ENCODE data around the gene EIF4EBP3. TPM values are rescaled to one million over a fixed set of nuclear protein-coding genes. Genes with fewer than 3 reads are reported as not detected.

Gene EIF4EBP3
- 10 to 100 TPM in 1 of 2 donors, 1 to 10 TPM in 1; 5.4 to 14.2 TPM for total RNA-seq
- polyA plus RNA-seq, result 10 to 100 TPM; 27.8 to 37.5 TPM
- long read RNA-seq, donor 1, partial matches to known transcripts, result 0 of 1 reads
- long read RNA-seq, donor 1, other reads (novel, unspliced or antisense), result 0 of 1 reads
- long read RNA-seq, donor 2, partial matches to known transcripts, result 2 of 2 reads
- long read RNA-seq, donor 2, other reads (novel, unspliced or antisense), result 0 of 2 reads

DNA sequence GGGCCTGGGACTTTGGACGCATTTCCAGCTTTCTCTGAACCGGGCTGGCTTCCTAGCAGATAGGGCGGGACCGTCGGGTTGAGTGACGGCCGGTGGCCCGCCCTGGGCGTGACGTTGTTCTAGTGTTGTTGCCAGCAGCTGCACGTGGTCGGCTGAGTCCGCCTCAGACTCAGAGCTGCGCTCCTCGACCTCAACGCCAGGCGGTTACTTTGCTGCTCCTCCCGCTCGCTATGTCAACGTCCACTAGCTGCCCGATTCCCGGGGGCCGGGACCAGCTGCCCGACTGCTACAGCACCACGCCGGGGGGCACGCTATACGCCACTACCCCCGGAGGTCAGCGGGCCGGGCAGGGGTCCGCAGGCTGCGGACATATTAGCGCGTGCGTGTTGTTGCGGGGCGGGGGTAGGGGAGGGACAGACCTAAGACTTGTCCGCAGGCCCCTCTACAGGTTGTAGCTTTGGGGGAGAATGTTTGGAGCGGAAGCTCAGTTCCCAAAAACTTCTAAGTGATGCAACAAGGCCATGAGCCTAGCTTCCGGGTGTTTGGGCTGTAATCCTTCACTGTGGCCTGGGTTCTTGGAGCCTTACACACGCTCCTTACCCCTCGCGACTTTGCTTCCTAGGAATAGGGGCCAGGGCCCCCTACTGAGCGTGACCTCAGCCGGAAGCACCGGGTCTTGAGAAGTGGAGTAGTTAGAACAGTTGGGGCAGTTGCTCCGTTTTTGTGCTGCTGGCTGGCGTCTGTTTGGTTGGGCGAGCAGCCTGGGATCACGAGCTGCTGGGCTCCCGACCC, at the start of gene EIF4EBP3:
Gene EIF4EBP3, plus strand, starts transcription at position 155 of the 792 bp plus-strand sequence. Its CDS starts 76 bp downstream, at position 231.
- ATAC-seq (ENCODE audit: low FRiP score) (peak; percentile 98), DNase-seq (peak; percentile 99)
- H3K27me3 ChIP-seq (ENCODE audit: control insufficient read depth in 1 of 2, insufficient read depth in 2 of 2, low read length in 1 of 2), result no peaks in the 10 kb centered on the region
- no peaks in the 10 kb centered on the region for H3K9me3 ChIP-seq (ENCODE audit: control insufficient read depth, low read length)
- intact Hi-C loops (cut with DNase I), result loop anchor here in 1 of 2 donors (1.0 to 5.0 kb wide), 3 partner anchors 14 to 145 kb away; partner anchors contain the start of genes ANKHD1 and TMCO6
- 0 to 1% methylated on average over 51 to 52 of the region's 52 CpGs for WGBS, 2 donors
- H3K27ac ChIP-seq (ENCODE audit: low read depth in 1 of 2, low read length in 2 of 2), result peak within 1 kb of the TSS; percentile 65 to 83
- H3K4me1 ChIP-seq (ENCODE audit: control insufficient read depth in 1 of 2, insufficient read depth in 2 of 2, low read length in 2 of 2), result peaks cover 0 to 4% of the 10 kb centered on the region in 2 donors
- peak within 1 kb of the TSS; percentile 14 to 27 for H3K4me3 ChIP-seq (ENCODE audit: low read length in 2 of 2)
- peaks cover 0 to 7% of the 10 kb centered on the region in 2 donors for H3K36me3 ChIP-seq (ENCODE audit: control insufficient read depth in 1 of 2, insufficient read depth in 2 of 2, low read length in 1 of 2)

DNA sequence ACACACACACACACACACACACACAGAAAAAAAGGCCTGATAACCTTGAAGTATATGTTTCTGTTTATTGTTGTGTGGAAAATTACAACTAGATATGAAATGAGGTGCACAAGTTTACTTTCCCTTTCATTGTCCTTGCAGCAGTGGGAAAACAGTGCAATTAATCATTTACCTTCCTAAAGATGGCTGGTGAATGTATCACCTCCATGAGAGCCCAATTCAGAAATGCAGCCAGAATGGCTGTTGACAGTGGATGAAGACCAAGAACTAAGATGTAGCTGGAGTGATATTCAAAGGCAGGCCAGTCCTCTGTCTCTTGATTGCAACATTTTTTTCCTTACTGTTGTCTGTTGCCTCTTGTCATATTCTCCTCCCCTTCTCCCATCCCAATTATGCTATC, 49.6 kb upstream of the EIF4EBP3 start:
- intact Hi-C loops (cut with DNase I), result no loop called here
- DNase-seq, result no peak
- Histone ChIP-seq H3K36me3 (ENCODE audit: control insufficient read depth in 1 of 2, insufficient read depth in 2 of 2, low read length in 1 of 2) (peaks cover 0 to 3% of the 10 kb centered on the region in 2 donors), H3K27ac (ENCODE audit: low read depth in 1 of 2, low read length in 2 of 2) (no peak overlapping the region), H3K4me1 (ENCODE audit: control insufficient read depth in 1 of 2, insufficient read depth in 2 of 2, low read length in 2 of 2) (no peaks in the 10 kb centered on the region), H3K27me3 (ENCODE audit: control insufficient read depth in 1 of 2, insufficient read depth in 2 of 2, low read length in 1 of 2) (no peaks in the 10 kb centered on the region), H3K9me3 (ENCODE audit: control insufficient read depth, low read length) (no peaks in the 10 kb centered on the region), H3K4me3 (ENCODE audit: low read length in 2 of 2) (no peak overlapping the region)
- ATAC-seq (ENCODE audit: low FRiP score), result no peak

DNA sequence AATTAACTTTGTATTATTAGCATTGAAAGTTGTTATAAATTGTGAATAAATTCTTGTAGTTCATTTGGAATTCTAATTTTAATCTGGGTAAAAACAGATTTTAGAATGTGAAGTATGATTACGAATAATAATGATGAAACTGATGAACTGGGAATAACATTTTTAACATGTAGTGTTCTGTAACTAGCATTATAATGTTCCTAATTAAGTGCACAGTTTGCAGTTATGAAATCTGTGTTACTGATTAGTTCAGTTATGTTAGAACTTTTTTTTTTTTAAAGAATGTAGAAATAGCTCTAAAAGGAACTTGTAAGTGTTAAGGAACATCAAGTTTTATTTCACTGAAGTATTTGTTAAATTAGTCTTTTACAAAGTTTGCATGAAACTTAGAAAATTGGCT, 48.9 kb upstream of the EIF4EBP3 start:
- DNase-seq (no peak), ATAC-seq (ENCODE audit: low FRiP score) (no peak)
- Histone ChIP-seq H3K27me3 (ENCODE audit: control insufficient read depth in 1 of 2, insufficient read depth in 2 of 2, low read length in 1 of 2) (no peaks in the 10 kb centered on the region), H3K4me3 (ENCODE audit: low read length in 2 of 2) (no peak overlapping the region), H3K4me1 (ENCODE audit: control insufficient read depth in 1 of 2, insufficient read depth in 2 of 2, low read length in 2 of 2) (no peaks in the 10 kb centered on the region), H3K36me3 (ENCODE audit: control insufficient read depth in 1 of 2, insufficient read depth in 2 of 2, low read length in 1 of 2) (peaks cover 0 to 3% of the 10 kb centered on the region in 2 donors), H3K27ac (ENCODE audit: low read depth in 1 of 2, low read length in 2 of 2) (no peak overlapping the region), H3K9me3 (ENCODE audit: control insufficient read depth, low read length) (no peaks in the 10 kb centered on the region)
- WGBS, 2 donors, result 92 to 95% methylated on average over 1 of the region's 1 CpG
- intact Hi-C loops (cut with DNase I), result no loop called here

DNA sequence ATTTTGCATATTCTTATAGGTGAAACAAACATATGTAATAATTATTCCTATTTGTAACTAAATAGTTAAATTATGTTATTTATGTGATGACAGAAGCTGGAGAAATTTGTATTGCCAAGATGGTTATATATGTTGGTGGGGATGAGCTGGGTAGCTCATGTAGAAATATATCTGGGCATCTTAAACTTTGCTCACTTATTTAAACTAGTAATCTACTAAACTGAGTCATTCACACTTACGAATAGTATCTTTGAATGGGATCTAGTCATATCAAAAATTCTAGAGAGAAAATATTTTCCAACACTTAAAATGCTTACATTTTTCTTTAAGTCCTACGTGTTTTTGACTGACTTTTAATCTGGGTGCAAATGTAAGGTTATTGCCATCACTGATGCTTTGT, 44.6 kb upstream of the EIF4EBP3 start:
- Histone ChIP-seq H3K36me3 (ENCODE audit: control insufficient read depth in 1 of 2, insufficient read depth in 2 of 2, low read length in 1 of 2) (peaks cover 0 to 2% of the 10 kb centered on the region in 2 donors), H3K27ac (ENCODE audit: low read depth in 1 of 2, low read length in 2 of 2) (no peak overlapping the region), H3K4me3 (ENCODE audit: low read length in 2 of 2) (no peak overlapping the region), H3K27me3 (ENCODE audit: control insufficient read depth in 1 of 2, insufficient read depth in 2 of 2, low read length in 1 of 2) (no peaks in the 10 kb centered on the region), H3K9me3 (ENCODE audit: control insufficient read depth, low read length) (no peaks in the 10 kb centered on the region), H3K4me1 (ENCODE audit: control insufficient read depth in 1 of 2, insufficient read depth in 2 of 2, low read length in 2 of 2) (no peaks in the 10 kb centered on the region)
- WGBS, 2 donors, result 82 to 91% methylated on average over 2 of the region's 2 CpGs
- intact Hi-C loops (cut with DNase I), result no loop called here
- DNase-seq (no peak), ATAC-seq (ENCODE audit: low FRiP score) (no peak)

DNA sequence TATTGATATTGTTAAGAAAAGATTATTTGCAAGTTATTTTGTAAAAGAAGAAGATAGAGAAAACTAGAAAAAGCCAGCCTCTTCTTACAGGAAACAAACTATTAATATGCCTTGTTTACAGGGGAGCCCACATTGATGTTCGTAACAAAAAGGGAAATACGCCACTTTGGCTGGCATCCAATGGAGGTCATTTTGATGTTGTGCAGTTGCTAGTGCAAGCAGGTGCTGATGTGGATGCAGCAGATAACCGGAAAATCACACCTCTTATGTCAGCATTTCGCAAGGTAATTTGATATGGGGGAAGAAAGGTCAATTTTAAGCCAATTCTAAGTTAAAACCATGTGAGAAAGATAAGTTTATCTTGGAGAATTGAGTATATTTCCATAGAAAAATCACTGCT, 37.6 kb upstream of the EIF4EBP3 start:
- H3K36me3 ChIP-seq (ENCODE audit: control insufficient read depth in 1 of 2, insufficient read depth in 2 of 2, low read length in 1 of 2), result peaks cover 0 to 4% of the 10 kb centered on the region in 2 donors

DNA sequence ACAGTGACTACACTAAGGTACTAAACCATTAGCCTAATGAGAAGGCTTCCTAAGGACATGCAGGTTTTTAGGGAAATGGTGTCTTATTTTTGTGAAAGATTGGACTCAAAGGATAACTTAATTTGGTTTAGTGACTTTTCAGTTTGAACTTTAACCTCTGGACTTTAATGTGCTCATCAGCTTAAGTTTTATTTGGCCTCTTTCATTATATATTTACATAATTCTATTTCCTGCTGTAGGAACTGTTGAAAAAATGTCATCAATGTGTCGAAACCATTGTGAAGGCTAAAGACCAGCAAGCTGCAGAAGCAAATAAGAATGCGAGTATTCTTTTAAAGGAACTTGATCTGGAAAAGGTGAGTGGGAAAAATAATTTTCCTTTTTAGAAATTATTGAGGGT, 34.3 kb upstream of the EIF4EBP3 start:
- DNase-seq (no peak), ATAC-seq (ENCODE audit: low FRiP score) (no peak)
- no peaks in the 10 kb centered on the region for H3K9me3 ChIP-seq (ENCODE audit: control insufficient read depth, low read length)
- WGBS, 2 donors, result 94 to 95% methylated on average over 2 of the region's 2 CpGs
- no peak overlapping the region for H3K27ac ChIP-seq (ENCODE audit: low read depth in 1 of 2, low read length in 2 of 2)
- peaks cover 0 to 2% of the 10 kb centered on the region in 2 donors for H3K36me3 ChIP-seq (ENCODE audit: control insufficient read depth in 1 of 2, insufficient read depth in 2 of 2, low read length in 1 of 2)
- H3K27me3 ChIP-seq (ENCODE audit: control insufficient read depth in 1 of 2, insufficient read depth in 2 of 2, low read length in 1 of 2), result no peaks in the 10 kb centered on the region
- intact Hi-C loops (cut with DNase I), result no loop called here
- H3K4me1 ChIP-seq (ENCODE audit: control insufficient read depth in 1 of 2, insufficient read depth in 2 of 2, low read length in 2 of 2), result no peaks in the 10 kb centered on the region
- H3K4me3 ChIP-seq (ENCODE audit: low read length in 2 of 2), result no peak overlapping the region

More for the DNA sequence above, 37.6 kb upstream of the EIF4EBP3 start:
- DNase-seq (no peak), ATAC-seq (ENCODE audit: low FRiP score) (no peak)
- Histone ChIP-seq H3K4me1 (ENCODE audit: control insufficient read depth in 1 of 2, insufficient read depth in 2 of 2, low read length in 2 of 2) (no peaks in the 10 kb centered on the region), H3K27me3 (ENCODE audit: control insufficient read depth in 1 of 2, insufficient read depth in 2 of 2, low read length in 1 of 2) (no peaks in the 10 kb centered on the region), H3K4me3 (ENCODE audit: low read length in 2 of 2) (no peak overlapping the region), H3K9me3 (ENCODE audit: control insufficient read depth, low read length) (no peaks in the 10 kb centered on the region), H3K27ac (ENCODE audit: low read depth in 1 of 2, low read length in 2 of 2) (no peak overlapping the region)
- intact Hi-C loops (cut with DNase I), result no loop called here
- WGBS, 2 donors, result 83 to 86% methylated on average over 4 of the region's 4 CpGs

DNA sequence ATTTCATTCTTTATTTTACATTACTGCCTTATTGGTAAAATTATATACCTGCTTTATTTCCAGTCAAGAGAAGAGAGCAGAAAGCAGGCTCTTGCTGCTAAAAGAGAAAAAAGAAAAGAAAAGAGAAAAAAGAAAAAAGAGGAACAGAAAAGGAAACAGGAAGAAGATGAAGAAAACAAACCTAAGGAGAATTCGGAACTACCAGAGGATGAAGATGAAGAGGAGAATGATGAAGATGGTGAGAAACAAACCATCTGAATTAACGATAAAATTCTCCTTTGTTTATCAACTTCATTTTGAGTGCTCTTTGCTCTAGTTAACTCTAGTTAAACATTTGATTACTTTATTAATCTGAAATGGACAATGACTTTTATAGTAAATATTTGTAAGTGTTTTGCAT, 23.5 kb upstream of the EIF4EBP3 start:
- no peaks in the 10 kb centered on the region for H3K4me1 ChIP-seq (ENCODE audit: control insufficient read depth in 1 of 2, insufficient read depth in 2 of 2, low read length in 2 of 2)
- no peak for ATAC-seq (ENCODE audit: low FRiP score)
- no peaks in the 10 kb centered on the region for H3K9me3 ChIP-seq (ENCODE audit: control insufficient read depth, low read length)
- intact Hi-C loops (cut with DNase I), result no loop called here
- peaks cover 0 to 10% of the 10 kb centered on the region in 2 donors for H3K36me3 ChIP-seq (ENCODE audit: control insufficient read depth in 1 of 2, insufficient read depth in 2 of 2, low read length in 1 of 2)
- 88 to 91% methylated on average over 2 of the region's 2 CpGs for WGBS, 2 donors
- no peak overlapping the region for H3K4me3 ChIP-seq (ENCODE audit: low read length in 2 of 2)
- no peaks in the 10 kb centered on the region for H3K27me3 ChIP-seq (ENCODE audit: control insufficient read depth in 1 of 2, insufficient read depth in 2 of 2, low read length in 1 of 2)
- DNase-seq, result no peak
- no peak overlapping the region for H3K27ac ChIP-seq (ENCODE audit: low read depth in 1 of 2, low read length in 2 of 2)

DNA sequence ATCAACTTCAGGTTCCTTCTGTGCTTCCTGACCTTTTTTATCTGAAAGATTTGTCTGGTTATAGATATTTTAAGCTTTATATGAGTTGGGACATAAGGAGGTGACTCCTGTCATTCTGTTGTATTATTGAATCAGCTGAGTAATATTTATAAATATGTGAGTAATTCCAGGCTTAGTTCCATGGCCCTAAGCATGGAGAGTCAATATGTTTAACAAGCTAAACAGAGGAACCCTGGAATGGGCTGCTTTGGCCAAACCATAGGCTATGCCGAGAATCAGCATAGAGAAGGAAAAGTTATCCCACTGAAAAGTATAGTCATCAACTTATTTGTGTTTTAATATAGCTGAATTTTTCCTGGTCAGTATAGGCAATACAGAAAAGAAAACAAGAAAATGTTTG, 7.2 kb upstream of the EIF4EBP3 start:
- DNase-seq (no peak), ATAC-seq (ENCODE audit: low FRiP score) (no peak)
- Histone ChIP-seq H3K27ac (ENCODE audit: low read depth in 1 of 2, low read length in 2 of 2) (no peak overlapping the region), H3K4me1 (ENCODE audit: control insufficient read depth in 1 of 2, insufficient read depth in 2 of 2, low read length in 2 of 2) (no peaks in the 10 kb centered on the region), H3K9me3 (ENCODE audit: control insufficient read depth, low read length) (no peaks in the 10 kb centered on the region), H3K27me3 (ENCODE audit: control insufficient read depth in 1 of 2, insufficient read depth in 2 of 2, low read length in 1 of 2) (no peaks in the 10 kb centered on the region), H3K36me3 (ENCODE audit: control insufficient read depth in 1 of 2, insufficient read depth in 2 of 2, low read length in 1 of 2) (peaks cover 3 to 10% of the 10 kb centered on the region in 2 donors), H3K4me3 (ENCODE audit: low read length in 2 of 2) (no peak overlapping the region)
- intact Hi-C loops (cut with DNase I), result no loop called here
- WGBS, 2 donors, result 86 to 91% methylated on average over 1 of the region's 1 CpG

DNA sequence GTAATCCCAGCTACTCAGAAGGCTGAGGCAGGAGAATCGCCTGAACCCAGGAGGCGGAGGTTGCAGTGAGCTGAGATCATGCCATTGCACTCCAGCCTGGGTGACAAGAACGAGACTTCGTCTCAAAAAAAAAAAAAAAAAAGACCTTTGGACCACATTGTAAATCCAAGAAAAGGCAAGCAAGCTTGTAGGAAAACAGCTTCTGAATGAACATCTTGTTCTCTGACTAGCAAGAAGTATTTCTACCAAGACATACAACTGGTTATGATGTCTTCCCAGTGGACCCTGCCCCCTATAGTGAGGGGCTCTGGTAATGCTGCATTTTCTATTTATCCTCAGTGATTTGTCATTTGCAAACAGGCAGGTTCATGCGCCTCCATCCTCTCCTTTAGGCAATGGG, 4.5 kb upstream of the EIF4EBP3 start:
- H3K27me3 ChIP-seq (ENCODE audit: control insufficient read depth in 1 of 2, insufficient read depth in 2 of 2, low read length in 1 of 2), result no peaks in the 10 kb centered on the region
- no peaks in the 10 kb centered on the region for H3K9me3 ChIP-seq (ENCODE audit: control insufficient read depth, low read length)
- DNase-seq, result no peak
- no peak for ATAC-seq (ENCODE audit: low FRiP score)
- no peaks in the 10 kb centered on the region for H3K4me1 ChIP-seq (ENCODE audit: control insufficient read depth in 1 of 2, insufficient read depth in 2 of 2, low read length in 2 of 2)
- intact Hi-C loops (cut with DNase I), result no loop called here
- no peak overlapping the region for H3K27ac ChIP-seq (ENCODE audit: low read depth in 1 of 2, low read length in 2 of 2)
- WGBS, 2 donors, result 85 to 92% methylated on average over 5 of the region's 5 CpGs
- H3K4me3 ChIP-seq (ENCODE audit: low read length in 2 of 2), result no peak overlapping the region
- peaks cover 2 to 8% of the 10 kb centered on the region in 2 donors for H3K36me3 ChIP-seq (ENCODE audit: control insufficient read depth in 1 of 2, insufficient read depth in 2 of 2, low read length in 1 of 2)

Data from aorta (tissue), 5 donors.